HG02678 (cell line): ENCODE measurements around the gene MACROD2.
"Not testable (repeated sequence)": the region's sequence is repeated elsewhere in the genome, so short reads cannot be mapped to it uniquely, and the experiment has no call there.

Experiments
- ATAC-seq: cut with Tn5 transposase; IDR thresholded peaks from one replicate; pipeline ENCODE4 v1.9.1; 2021; ENCODE audit warnings: mild to moderate bottlenecking, moderate library complexity; ENCODE audit not compliant: unreplicated experiment

Gene MACROD2

GRCh38 chr20:15795305-15796019 is 1800.1 kb downstream of the MACROD2 start:
- ATAC-seq = no peak

- ATAC-seq = no peak
Observed at GRCh38 chr20:15799871-15800270, 1804.6 kb downstream of the MACROD2 start.

GRCh38 chr20:15802020-15802419 is 1806.7 kb downstream of the MACROD2 start:
- ATAC-seq = no peak

GRCh38 chr20:15805154-15805553 is 1809.8 kb downstream of the MACROD2 start:
- ATAC-seq = no peak

GRCh38 chr20:15806105-15806504 is 1810.8 kb downstream of the MACROD2 start:
- ATAC-seq = no peak

- no peak for ATAC-seq
Observed at GRCh38 chr20:15807271-15807670, 1812.0 kb downstream of the MACROD2 start.

GRCh38 chr20:15807771-15808170 is 1812.5 kb downstream of the MACROD2 start:
- not testable (repeated sequence) for ATAC-seq

- ATAC-seq = no peak
Observed at GRCh38 chr20:15811951-15812350, 1816.6 kb downstream of the MACROD2 start.

GRCh38 chr20:15812696-15813095 is 1817.4 kb downstream of the MACROD2 start:
- no peak for ATAC-seq

GRCh38 chr20:15814360-15814759 is 1819.0 kb downstream of the MACROD2 start:
- ATAC-seq = no peak

- no peak for ATAC-seq
Observed at GRCh38 chr20:15814911-15815310, 1819.6 kb downstream of the MACROD2 start.

GRCh38 chr20:15817351-15817750 is 1822.0 kb downstream of the MACROD2 start:
- ATAC-seq = no peak

- no peak for ATAC-seq
Observed at GRCh38 chr20:15818651-15819071, 1823.3 kb downstream of the MACROD2 start.

- no peak for ATAC-seq
Observed at GRCh38 chr20:15823718-15824117, 1828.4 kb downstream of the MACROD2 start.

GRCh38 chr20:15827628-15828027 is 1832.3 kb downstream of the MACROD2 start:
- ATAC-seq = no peak

- ATAC-seq = no peak
Observed at GRCh38 chr20:15831201-15831600, 1835.9 kb downstream of the MACROD2 start.

GRCh38 chr20:15832512-15832911 is 1837.2 kb downstream of the MACROD2 start:
- ATAC-seq = no peak

GRCh38 chr20:15834857-15835256 is 1839.5 kb downstream of the MACROD2 start:
- ATAC-seq = no peak

- no peak for ATAC-seq
Observed at GRCh38 chr20:15835811-15836210, 1840.5 kb downstream of the MACROD2 start.

- no peak for ATAC-seq
Observed at GRCh38 chr20:15836634-15837033, 1841.3 kb downstream of the MACROD2 start.

- no peak for ATAC-seq
Observed at GRCh38 chr20:15837563-15837962, 1842.2 kb downstream of the MACROD2 start.

GRCh38 chr20:15838466-15838865 is 1843.2 kb downstream of the MACROD2 start:
- ATAC-seq = no peak
